Skin of body (tissue), 2 donors: ENCODE results near the gene CRYBG3. TPM values are rescaled to one million over a fixed set of nuclear protein-coding genes. Genes with fewer than 3 reads are reported as not detected.
"Not testable (repeated sequence)": the region's sequence is repeated elsewhere in the genome, so short reads cannot be mapped to it uniquely, and the experiment has no call there.

Experiments used
- DNase-seq: peaks from one replicate; lab custom pipeline; 2025; lab: John Stamatoyannopoulos, UW
- total RNA-seq: library from RNA; depleted of rRNA; stranded (reverse); fragments of >200 nt; gene quantifications from one replicate; pipeline ENCODE4 v1.2.3, GENCODE V29; 2014

CRYBG3 gene
- total RNA-seq, 1 donor from 2014 or later: 49.5 TPM

GRCh38 chr3:97896129-97896528, 74.3 kb downstream of the CRYBG3 start:
- no peak for DNase-seq

- no peak for DNase-seq
These were observed 74.7 kb downstream of the CRYBG3 start for GRCh38 chr3:97896547-97896946.

- no peak for DNase-seq
These were observed 77.5 kb downstream of the CRYBG3 start for GRCh38 chr3:97899331-97899730.

- DNase-seq: peak; percentile 40
These were observed 79.8 kb downstream of the CRYBG3 start for GRCh38 chr3:97901313-97902248.

- not testable (repeated sequence) for DNase-seq
These were observed 88.0 kb downstream of the CRYBG3 start for GRCh38 chr3:97909830-97910229.

GRCh38 chr3:97910236-97910831, 88.5 kb downstream of the CRYBG3 start:
- not testable (repeated sequence) for DNase-seq

- DNase-seq: no peak
These were observed 89.1 kb downstream of the CRYBG3 start for GRCh38 chr3:97910931-97911351.

- no peak for DNase-seq
These were observed 89.6 kb downstream of the CRYBG3 start for GRCh38 chr3:97911459-97911858.

- DNase-seq: no peak
These were observed 92.6 kb downstream of the CRYBG3 start for GRCh38 chr3:97914388-97914787.

- no peak for DNase-seq
These were observed 94.8 kb downstream of the CRYBG3 start for GRCh38 chr3:97916576-97916975.

- DNase-seq: no peak
These were observed 96.2 kb downstream of the CRYBG3 start for GRCh38 chr3:97917813-97918536.

GRCh38 chr3:97927704-97928103, 105.9 kb downstream of the CRYBG3 start:
- no peak for DNase-seq

- DNase-seq: no peak
These were observed 107.2 kb downstream of the CRYBG3 start for GRCh38 chr3:97928986-97929385.

GRCh38 chr3:97930018-97930417, 108.2 kb downstream of the CRYBG3 start:
- no peak for DNase-seq

- DNase-seq: no peak
These were observed 109.4 kb downstream of the CRYBG3 start for GRCh38 chr3:97931218-97931617.

GRCh38 chr3:97932387-97932801, 110.6 kb downstream of the CRYBG3 start:
- DNase-seq: peak; percentile 75

- DNase-seq: no peak
These were observed 113.3 kb downstream of the CRYBG3 start for GRCh38 chr3:97934980-97935695.

- no peak for DNase-seq
These were observed 114.0 kb downstream of the CRYBG3 start for GRCh38 chr3:97935842-97936241.

- DNase-seq: no peak
These were observed 115.4 kb downstream of the CRYBG3 start for GRCh38 chr3:97937205-97937604.

GRCh38 chr3:97938444-97938843, 116.6 kb downstream of the CRYBG3 start:
- no peak for DNase-seq

GRCh38 chr3:97939401-97939800, 117.6 kb downstream of the CRYBG3 start:
- DNase-seq: no peak
